Aortic smooth muscle cell (primary cell): ENCODE measurements around the gene REX1BD. TPM values are rescaled to one million over a fixed set of nuclear protein-coding genes. Genes with fewer than 3 reads are reported as not detected.

ENCODE experiments used
- total RNA-seq: library from RNA; depleted of rRNA; stranded (reverse); fragments of >200 nt; gene quantifications from 2 replicates; pipeline ENCODE4 v1.2.3, GENCODE V29; 2014

The REX1BD gene
- total RNA-seq: 51.8 and 59.6 TPM in 2 replicates

GRCh38 chr19:18588611-18589379 is at the start of gene REX1BD:
Gene REX1BD (plus strand): TSS chr19:18588798. CDS start chr19:18588802, 4 bp downstream.

GRCh38 chr19:18542941-18543813 is 45.4 kb upstream of the REX1BD start, which contains the start of gene FKBP8:
Gene FKBP8 (minus strand): TSS chr19:18543573. CDS start chr19:18541970, 1,603 bp downstream.

GRCh38 chr19:18557411-18558201 is 31.0 kb upstream of the REX1BD start, which contains the start of gene KXD1:
Gene KXD1 (plus strand): TSS chr19:18557870. CDS start chr19:18562057, 4,187 bp downstream.

GRCh38 chr19:18571564-18572344 is 16.8 kb upstream of the REX1BD start, which contains the start of gene UBA52:
Gene UBA52 (plus strand): TSS chr19:18571857. CDS start chr19:18573301, 1,444 bp downstream.

GRCh38 chr19:18606281-18607225 is 18.0 kb downstream of the REX1BD start, which contains the start of gene CRLF1:
Gene CRLF1 (minus strand): TSS chr19:18606799. CDS start chr19:18606656, 143 bp downstream.

GRCh38 chr19:18612772-18613588 is 24.4 kb downstream of the REX1BD start, which contains the start of gene TMEM59L:
Gene TMEM59L (plus strand): TSS chr19:18612870. CDS start chr19:18612959, 89 bp downstream.

GRCh38 chr19:18636969-18637629 is 48.5 kb downstream of the REX1BD start, which contains the start of gene KLHL26:
Gene KLHL26 (plus strand): TSS chr19:18637028. CDS start chr19:18637055, 27 bp downstream.

Other genes with a start within 250 kb of the REX1BD start
- gene PGPEP1, start 248.2 kb upstream of the REX1BD start, total RNA-seq: 60.6 and 62.5 TPM in 2 replicates
- 41.1 and 66.9 TPM in 2 replicates for gene GDF15, start 202.6 kb upstream of the REX1BD start, total RNA-seq
- gene LRRC25, start 191.2 kb upstream of the REX1BD start, total RNA-seq: 0.06 TPM in 1 of 2 replicates, not detected in the other
- gene SSBP4, start 169.4 kb upstream of the REX1BD start, total RNA-seq: 54.1 and 66.1 TPM in 2 replicates
- gene ISYNA1, start 150.7 kb upstream of the REX1BD start, total RNA-seq: 9.6 and 10.8 TPM in 2 replicates
- gene ELL, start 66.7 kb upstream of the REX1BD start, total RNA-seq: 16.1 and 18.0 TPM in 2 replicates
- gene FKBP8, start 45.2 kb upstream of the REX1BD start, total RNA-seq: 256 and 259 TPM in 2 replicates
- gene KXD1, start 30.9 kb upstream of the REX1BD start, total RNA-seq: 70.0 and 82.8 TPM in 2 replicates
- gene UBA52, start 16.9 kb upstream of the REX1BD start, total RNA-seq: 850 and 972 TPM in 2 replicates
- gene CRLF1, start 18.0 kb downstream of the REX1BD start, total RNA-seq: 437 and 449 TPM in 2 replicates
- gene TMEM59L, start 24.1 kb downstream of the REX1BD start, total RNA-seq: 3.1 and 4.0 TPM in 2 replicates
- gene KLHL26, start 48.2 kb downstream of the REX1BD start, total RNA-seq: 8.6 and 8.9 TPM in 2 replicates
- gene CRTC1, start 94.9 kb downstream of the REX1BD start, total RNA-seq: 2.6 and 2.7 TPM in 2 replicates
- 1.7 and 8.7 TPM in 2 replicates for gene COMP, start 202.5 kb downstream of the REX1BD start, total RNA-seq
- 59.7 and 76.2 TPM in 2 replicates for gene UPF1, start 243.2 kb downstream of the REX1BD start, total RNA-seq